Measurements from ENCODE around the gene LACTB.
A peak's percentile ranks its signal among the peaks of the same experiment; 100 is the strongest.

The LACTB gene

DNA sequence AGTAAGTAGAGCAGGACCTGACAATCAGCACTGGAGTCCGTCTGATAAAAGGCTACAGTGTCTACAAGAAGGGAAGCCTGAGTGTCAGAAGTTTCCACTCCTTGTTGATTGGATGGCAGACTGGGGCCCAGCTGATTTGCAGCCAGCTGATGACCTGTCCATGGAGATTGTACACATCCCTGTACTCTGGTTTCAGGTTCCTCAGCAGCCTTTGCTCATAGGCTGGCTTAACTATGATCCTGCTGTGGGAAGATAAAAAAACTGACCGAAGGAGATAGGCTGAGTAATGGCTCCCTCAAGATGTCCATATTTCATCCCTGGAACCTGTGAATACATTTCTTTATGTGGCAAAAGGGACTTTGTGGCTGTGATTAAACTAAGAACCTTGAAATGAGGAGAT, 11.7 kb upstream of the LACTB start:
- H3K27me3 ChIP-seq (replicated peaks; ENCODE audit: control insufficient read depth, insufficient read depth, low read length): no peaks in the 10 kb centered on the region
- no peak overlapping the region for H3K4me3 ChIP-seq (ENCODE audit: low read length)
- peaks cover 37% of the 10 kb centered on the region for H3K4me1 ChIP-seq (ENCODE audit: control insufficient read depth, insufficient read depth, low read length)
- H3K9me3 ChIP-seq (ENCODE audit: control insufficient read depth, low read length): no peaks in the 10 kb centered on the region
- no peak overlapping the region for H3K9ac ChIP-seq (ENCODE audit: low read length)
- H3K36me3 ChIP-seq (ENCODE audit: control insufficient read depth, insufficient read depth, low read length, severe bottlenecking): no peaks in the 10 kb centered on the region
- no peak for DNase-seq (ENCODE audit: low read depth)

DNA sequence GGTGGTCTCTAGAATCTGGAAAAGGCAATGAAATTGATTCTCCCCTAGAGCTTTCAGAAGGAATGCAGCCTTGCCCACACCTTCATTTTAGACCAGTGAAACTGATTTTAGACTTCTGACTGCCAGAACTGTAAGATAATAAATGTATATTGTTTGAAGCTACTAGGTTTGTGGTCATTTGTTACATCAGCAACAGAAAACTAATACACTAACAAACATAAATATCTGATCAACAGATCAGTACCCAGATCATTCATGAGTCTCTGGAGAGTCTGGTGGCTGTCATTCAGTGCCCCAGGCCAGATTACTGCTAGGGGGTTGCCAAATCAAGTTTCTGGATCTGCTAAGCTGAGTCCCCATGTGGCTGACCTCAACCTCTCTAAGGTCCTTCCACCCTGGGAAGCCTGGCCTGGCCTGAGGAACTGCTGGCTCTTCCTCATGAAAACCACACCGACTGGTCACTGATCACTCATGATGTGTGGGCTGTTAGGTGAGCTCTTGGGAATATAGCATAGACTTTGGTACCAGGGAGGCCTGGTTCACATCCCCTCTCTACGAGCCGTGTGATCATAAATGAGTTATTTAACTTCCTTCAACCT, 11.1 kb upstream of the LACTB start:
- Histone ChIP-seq H3K9ac (ENCODE audit: low read length) (no peak overlapping the region), H3K36me3 (ENCODE audit: control insufficient read depth, insufficient read depth, low read length, severe bottlenecking) (no peaks in the 10 kb centered on the region), H3K4me1 (ENCODE audit: control insufficient read depth, insufficient read depth, low read length) (peaks cover 35% of the 10 kb centered on the region), H3K27me3 (replicated peaks; ENCODE audit: control insufficient read depth, insufficient read depth, low read length) (no peaks in the 10 kb centered on the region), H3K9me3 (ENCODE audit: control insufficient read depth, low read length) (no peaks in the 10 kb centered on the region), H3K4me3 (ENCODE audit: low read length) (no peak overlapping the region)
- no peak for DNase-seq (ENCODE audit: low read depth)

DNA sequence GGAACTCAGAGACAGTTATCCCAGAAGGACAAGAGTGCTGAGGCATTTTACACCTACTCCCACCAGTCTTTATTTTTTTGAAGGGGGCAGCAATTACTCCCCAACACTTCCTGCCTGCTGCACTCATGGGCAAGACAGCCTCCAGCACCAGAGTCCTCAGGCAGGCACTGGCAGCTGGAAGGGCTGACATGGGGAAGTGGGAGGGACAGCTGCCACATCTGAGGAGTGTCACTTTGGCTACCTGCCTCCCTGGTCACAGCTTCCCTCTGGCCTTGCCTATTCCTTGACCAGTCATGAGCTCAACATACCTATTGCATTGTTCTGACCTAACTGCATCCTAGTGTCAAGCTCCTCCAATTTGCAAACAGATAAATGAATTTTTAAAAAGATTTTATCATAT, 10.2 kb upstream of the LACTB start:
- Histone ChIP-seq H3K27me3 (replicated peaks; ENCODE audit: control insufficient read depth, insufficient read depth, low read length) (no peaks in the 10 kb centered on the region), H3K36me3 (ENCODE audit: control insufficient read depth, insufficient read depth, low read length, severe bottlenecking) (no peaks in the 10 kb centered on the region), H3K4me1 (ENCODE audit: control insufficient read depth, insufficient read depth, low read length) (peaks cover 35% of the 10 kb centered on the region), H3K4me3 (ENCODE audit: low read length) (no peak overlapping the region), H3K9me3 (ENCODE audit: control insufficient read depth, low read length) (no peaks in the 10 kb centered on the region), H3K9ac (ENCODE audit: low read length) (no peak overlapping the region)
- DNase-seq (ENCODE audit: low read depth): no peak

DNA sequence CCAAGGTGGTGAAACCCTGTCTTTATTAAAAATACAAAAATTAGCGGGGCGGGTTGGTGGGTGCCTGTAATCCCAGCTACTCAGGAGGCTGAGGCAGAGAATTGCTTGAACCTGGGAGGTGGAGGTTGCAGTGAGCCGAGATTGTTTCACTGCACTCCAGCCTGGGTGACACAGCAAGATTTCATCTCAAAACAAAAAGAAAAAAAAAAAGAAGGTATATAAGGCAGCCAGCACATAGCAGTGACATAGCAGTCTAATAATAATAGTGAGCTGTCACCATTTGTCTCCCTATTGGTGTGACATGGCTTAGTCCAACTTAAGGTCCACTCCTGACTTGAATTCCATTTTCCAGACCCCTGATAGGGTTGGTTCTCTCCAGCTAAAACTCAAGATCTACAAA, 8.8 kb upstream of the LACTB start:
- Histone ChIP-seq H3K9me3 (ENCODE audit: control insufficient read depth, low read length) (no peaks in the 10 kb centered on the region), H3K9ac (ENCODE audit: low read length) (peak overlapping the region; percentile 9), H3K36me3 (ENCODE audit: control insufficient read depth, insufficient read depth, low read length, severe bottlenecking) (no peaks in the 10 kb centered on the region), H3K4me3 (ENCODE audit: low read length) (no peak overlapping the region), H3K27me3 (replicated peaks; ENCODE audit: control insufficient read depth, insufficient read depth, low read length) (no peaks in the 10 kb centered on the region), H3K4me1 (ENCODE audit: control insufficient read depth, insufficient read depth, low read length) (peaks cover 26% of the 10 kb centered on the region)
- DNase-seq (ENCODE audit: low read depth): no peak

DNA sequence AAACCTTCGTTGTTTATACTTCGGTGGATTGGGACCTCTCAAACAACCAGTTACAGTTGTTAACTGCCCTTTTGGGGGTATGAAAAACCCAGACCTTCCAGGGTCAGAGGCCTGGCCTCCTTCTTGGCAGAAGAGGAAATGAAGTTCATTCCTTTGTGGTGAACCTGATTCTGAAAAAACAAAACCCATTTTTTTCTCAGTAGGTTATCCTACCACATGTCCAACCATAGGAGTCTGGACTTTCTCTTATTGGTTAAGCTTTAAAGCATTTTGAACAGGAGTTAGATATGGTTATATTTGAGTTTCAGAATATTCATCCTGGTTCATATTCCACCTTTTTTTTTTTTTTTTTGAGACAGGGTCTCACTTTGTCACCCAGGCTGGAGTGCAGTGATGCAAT, 7.2 kb upstream of the LACTB start:
- peaks cover 11% of the 10 kb centered on the region for H3K4me1 ChIP-seq (ENCODE audit: control insufficient read depth, insufficient read depth, low read length)
- no peaks in the 10 kb centered on the region for H3K36me3 ChIP-seq (ENCODE audit: control insufficient read depth, insufficient read depth, low read length, severe bottlenecking)
- H3K4me3 ChIP-seq (ENCODE audit: low read length): no peak overlapping the region
- DNase-seq (ENCODE audit: low read depth): no peak
- H3K27me3 ChIP-seq (replicated peaks; ENCODE audit: control insufficient read depth, insufficient read depth, low read length): no peaks in the 10 kb centered on the region
- no peak overlapping the region for H3K9ac ChIP-seq (ENCODE audit: low read length)
- H3K9me3 ChIP-seq (ENCODE audit: control insufficient read depth, low read length): peaks cover 5% of the 10 kb centered on the region

DNA sequence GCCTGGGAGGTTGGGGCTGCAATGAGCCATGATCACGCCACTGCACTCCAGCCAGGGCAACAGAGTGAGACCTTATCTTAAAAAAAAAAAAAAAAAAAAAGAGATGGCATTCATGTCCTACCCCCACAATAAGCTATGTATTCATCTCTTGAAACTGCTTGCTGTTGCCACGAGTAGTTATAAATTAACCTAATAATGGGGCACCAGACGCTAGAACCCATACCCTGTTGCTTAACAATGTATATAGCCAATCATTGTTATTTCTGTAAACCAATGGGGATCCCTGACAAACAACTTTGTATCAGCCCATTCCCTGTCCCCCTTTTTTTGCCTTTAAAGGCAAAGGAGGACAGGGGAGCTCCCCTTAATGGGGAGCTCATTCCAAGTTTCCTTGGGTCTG, 2.8 kb upstream of the LACTB start:
- Histone ChIP-seq H3K4me1 (ENCODE audit: control insufficient read depth, insufficient read depth, low read length) (peaks cover 3% of the 10 kb centered on the region), H3K27me3 (replicated peaks; ENCODE audit: control insufficient read depth, insufficient read depth, low read length) (no peaks in the 10 kb centered on the region), H3K36me3 (ENCODE audit: control insufficient read depth, insufficient read depth, low read length, severe bottlenecking) (no peaks in the 10 kb centered on the region), H3K9ac (ENCODE audit: low read length) (no peak overlapping the region), H3K4me3 (ENCODE audit: low read length) (no peak overlapping the region), H3K9me3 (ENCODE audit: control insufficient read depth, low read length) (peaks cover 5% of the 10 kb centered on the region)
- DNase-seq (ENCODE audit: low read depth): no peak

DNA sequence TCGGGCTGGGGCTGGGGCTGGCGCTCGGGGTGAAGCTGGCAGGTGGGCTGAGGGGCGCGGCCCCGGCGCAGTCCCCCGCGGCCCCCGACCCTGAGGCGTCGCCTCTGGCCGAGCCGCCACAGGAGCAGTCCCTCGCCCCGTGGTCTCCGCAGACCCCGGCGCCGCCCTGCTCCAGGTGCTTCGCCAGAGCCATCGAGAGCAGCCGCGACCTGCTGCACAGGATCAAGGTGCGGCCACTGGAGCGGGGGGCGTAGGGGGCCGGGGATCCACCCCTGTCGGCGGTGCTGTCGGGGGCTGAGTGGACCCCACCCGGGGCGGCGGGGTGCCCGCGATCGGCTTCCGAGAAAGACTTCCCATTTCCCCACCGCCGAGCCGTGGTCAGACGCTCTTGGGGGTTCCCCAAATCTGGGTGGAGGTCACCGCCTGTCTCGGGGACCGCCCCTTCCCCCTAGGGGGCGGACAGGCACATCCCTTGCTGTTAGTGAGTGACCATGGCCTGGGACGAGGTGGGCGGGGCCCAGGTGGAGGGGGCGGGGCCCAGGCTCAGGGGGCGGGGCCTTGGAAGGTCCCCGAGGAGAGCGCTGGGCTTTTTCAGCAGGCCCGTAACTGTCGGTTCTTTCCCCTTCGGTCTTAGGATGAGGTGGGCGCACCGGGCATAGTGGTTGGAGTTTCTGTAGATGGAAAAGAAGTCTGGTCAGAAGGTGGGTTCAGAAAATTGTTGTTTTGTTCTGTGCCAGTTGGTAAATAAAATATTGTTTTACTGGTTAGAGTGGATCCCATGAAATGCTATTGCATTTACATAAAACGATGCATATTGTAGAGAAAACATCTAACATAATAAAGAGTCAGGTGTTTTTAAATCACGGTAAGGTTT, 578 bp downstream of the LACTB start:
- peak overlapping the region; percentile 86 for H3K9ac ChIP-seq (ENCODE audit: low read length)
- H3K36me3 ChIP-seq (ENCODE audit: control insufficient read depth, insufficient read depth, low read length, severe bottlenecking): peaks cover 18% of the 10 kb centered on the region
- H3K4me3 ChIP-seq (ENCODE audit: low read length): peak overlapping the region; percentile 93
- H3K4me1 ChIP-seq (ENCODE audit: control insufficient read depth, insufficient read depth, low read length): peaks cover 12% of the 10 kb centered on the region
- H3K9me3 ChIP-seq (ENCODE audit: control insufficient read depth, low read length): peaks cover 5% of the 10 kb centered on the region
- DNase-seq (ENCODE audit: low read depth): peak; percentile 91
- no peaks in the 10 kb centered on the region for H3K27me3 ChIP-seq (replicated peaks; ENCODE audit: control insufficient read depth, insufficient read depth, low read length)

DNA sequence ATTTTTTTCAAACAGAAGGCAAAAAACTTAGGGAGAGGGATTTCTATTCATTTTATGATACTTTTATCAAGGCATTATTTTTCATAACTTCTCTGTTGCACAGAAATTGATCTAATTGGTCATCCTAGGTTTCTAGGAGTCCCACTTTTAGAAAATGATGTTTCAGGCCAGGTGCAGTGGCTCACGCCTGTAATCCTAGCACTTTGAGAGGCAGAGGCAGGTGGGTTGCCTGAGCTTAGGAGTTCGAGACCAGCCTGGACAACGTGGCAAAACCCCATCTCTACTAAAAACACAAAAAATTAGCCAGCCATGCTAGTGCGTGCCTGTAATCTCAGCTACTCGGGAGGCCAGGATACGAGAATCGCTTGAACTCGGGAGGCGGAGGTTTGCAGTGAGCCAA, 2.8 kb downstream of the LACTB start:
- peaks cover 22% of the 10 kb centered on the region for H3K4me1 ChIP-seq (ENCODE audit: control insufficient read depth, insufficient read depth, low read length)
- peaks cover 39% of the 10 kb centered on the region for H3K36me3 ChIP-seq (ENCODE audit: control insufficient read depth, insufficient read depth, low read length, severe bottlenecking)
- H3K9ac ChIP-seq (ENCODE audit: low read length): no peak overlapping the region
- H3K4me3 ChIP-seq (ENCODE audit: low read length): no peak overlapping the region
- H3K9me3 ChIP-seq (ENCODE audit: control insufficient read depth, low read length): no peaks in the 10 kb centered on the region
- DNase-seq (ENCODE audit: low read depth): no peak
- no peaks in the 10 kb centered on the region for H3K27me3 ChIP-seq (replicated peaks; ENCODE audit: control insufficient read depth, insufficient read depth, low read length)

DNA sequence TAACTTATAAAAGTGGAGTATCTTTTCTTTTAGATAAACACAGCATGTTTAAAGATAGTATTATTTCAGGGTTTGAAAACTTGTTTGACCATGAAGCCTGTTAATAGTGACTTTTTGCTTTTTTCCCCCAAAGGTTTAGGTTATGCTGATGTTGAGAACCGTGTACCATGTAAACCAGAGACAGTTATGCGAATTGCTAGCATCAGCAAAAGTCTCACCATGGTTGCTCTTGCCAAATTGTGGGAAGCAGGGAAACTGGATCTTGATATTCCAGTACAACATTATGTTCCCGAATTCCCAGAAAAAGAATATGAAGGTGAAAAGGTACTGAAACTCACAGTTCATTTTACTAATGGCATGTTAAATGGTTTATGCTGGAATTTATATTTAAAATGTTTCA, 5.1 kb downstream of the LACTB start:
- Histone ChIP-seq H3K36me3 (ENCODE audit: control insufficient read depth, insufficient read depth, low read length, severe bottlenecking) (peaks cover 61% of the 10 kb centered on the region), H3K4me3 (ENCODE audit: low read length) (peak overlapping the region; percentile 61), H3K27me3 (replicated peaks; ENCODE audit: control insufficient read depth, insufficient read depth, low read length) (no peaks in the 10 kb centered on the region), H3K9me3 (ENCODE audit: control insufficient read depth, low read length) (no peaks in the 10 kb centered on the region), H3K4me1 (ENCODE audit: control insufficient read depth, insufficient read depth, low read length) (peaks cover 22% of the 10 kb centered on the region), H3K9ac (ENCODE audit: low read length) (peak overlapping the region; percentile 74)
- DNase-seq (ENCODE audit: low read depth): no peak

DNA sequence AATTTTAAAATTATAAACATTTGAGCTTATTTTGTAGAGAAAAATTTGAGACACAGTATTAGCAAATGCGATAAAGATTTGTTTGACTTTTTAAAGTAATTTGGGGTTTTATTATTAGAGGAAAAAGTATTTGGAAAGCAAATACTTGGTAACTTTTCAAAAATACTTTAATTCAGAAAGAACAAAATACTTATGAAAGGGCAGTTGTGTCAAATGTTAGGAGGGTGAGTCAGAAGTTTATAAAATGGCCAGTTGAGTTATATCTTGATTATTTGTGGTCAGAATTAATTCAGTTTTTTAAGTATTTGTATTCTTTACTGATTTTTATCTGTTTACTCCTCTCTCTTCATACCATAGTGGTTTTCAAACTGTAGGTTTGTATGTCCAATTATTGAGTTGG, 12.1 kb downstream of the LACTB start:
- Histone ChIP-seq H3K36me3 (ENCODE audit: control insufficient read depth, insufficient read depth, low read length, severe bottlenecking) (peaks cover 34% of the 10 kb centered on the region), H3K27me3 (replicated peaks; ENCODE audit: control insufficient read depth, insufficient read depth, low read length) (no peaks in the 10 kb centered on the region), H3K4me1 (ENCODE audit: control insufficient read depth, insufficient read depth, low read length) (peaks cover 56% of the 10 kb centered on the region), H3K9ac (ENCODE audit: low read length) (peak overlapping the region; percentile 89), H3K9me3 (ENCODE audit: control insufficient read depth, low read length) (no peaks in the 10 kb centered on the region), H3K4me3 (ENCODE audit: low read length) (peak overlapping the region; percentile 56)
- peak; percentile 50 for DNase-seq (ENCODE audit: low read depth)

DNA sequence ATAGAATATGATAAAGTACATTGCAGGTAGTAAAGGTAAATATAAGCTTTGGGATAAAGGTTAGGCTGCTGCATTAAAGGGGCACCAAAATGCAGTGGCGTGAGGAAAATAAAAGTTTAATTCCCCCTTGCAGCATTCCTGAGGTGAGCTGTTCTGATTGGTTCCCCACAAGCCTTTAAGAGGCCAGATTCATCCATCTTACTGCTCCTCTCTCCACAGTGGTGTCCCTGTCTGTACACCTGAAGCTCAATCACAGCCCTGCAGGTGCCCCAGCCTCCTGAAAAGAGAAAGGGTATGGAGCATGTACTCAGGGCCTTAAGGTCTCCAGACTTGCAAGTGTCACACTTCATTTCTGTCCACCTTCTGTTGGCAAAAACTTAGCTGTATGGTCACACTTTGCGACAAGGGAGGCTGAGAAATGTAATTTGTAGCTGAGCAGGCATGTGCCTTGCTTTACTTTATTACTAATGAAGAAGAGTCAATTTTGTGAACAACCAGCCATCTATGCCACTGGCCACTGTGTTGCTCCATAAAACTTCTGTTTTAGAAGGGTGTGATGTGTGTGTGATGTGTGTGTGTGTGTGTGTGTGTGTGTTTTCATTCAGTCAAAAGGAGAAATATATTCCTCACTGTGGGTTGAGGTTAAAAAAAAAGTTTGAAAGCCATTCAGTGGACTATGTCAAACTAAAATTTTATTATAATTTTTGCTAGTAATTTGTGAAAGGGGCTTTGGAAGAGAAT, 12.8 kb downstream of the LACTB start:
- H3K9me3 ChIP-seq (ENCODE audit: control insufficient read depth, low read length): no peaks in the 10 kb centered on the region
- no peaks in the 10 kb centered on the region for H3K27me3 ChIP-seq (replicated peaks; ENCODE audit: control insufficient read depth, insufficient read depth, low read length)
- peaks cover 56% of the 10 kb centered on the region for H3K4me1 ChIP-seq (ENCODE audit: control insufficient read depth, insufficient read depth, low read length)
- H3K36me3 ChIP-seq (ENCODE audit: control insufficient read depth, insufficient read depth, low read length, severe bottlenecking): peaks cover 28% of the 10 kb centered on the region
- H3K4me3 ChIP-seq (ENCODE audit: low read length): peak overlapping the region; percentile 43
- peak overlapping the region; percentile 89 for H3K9ac ChIP-seq (ENCODE audit: low read length)
- no peak for DNase-seq (ENCODE audit: low read depth)

All from adipocyte (in vitro differentiated cells).